Measurements from ENCODE around the gene ZNF414.
"Not testable (repeated sequence)": the region's sequence is repeated elsewhere in the genome, so short reads cannot be mapped to it uniquely, and the experiment has no call there.

ZNF414 gene

GRCh38 chr19:8517551-8518442 is 3.8 kb upstream of the ZNF414 start:
- DNase-seq, result no peak

GRCh38 chr19:8515317-8515716 is 1.4 kb upstream of the ZNF414 start:
- DNase-seq, result no peak

GRCh38 chr19:8514505-8515009 is 590 bp upstream of the ZNF414 start:
- DNase-seq, result not testable (repeated sequence)

DNA sequence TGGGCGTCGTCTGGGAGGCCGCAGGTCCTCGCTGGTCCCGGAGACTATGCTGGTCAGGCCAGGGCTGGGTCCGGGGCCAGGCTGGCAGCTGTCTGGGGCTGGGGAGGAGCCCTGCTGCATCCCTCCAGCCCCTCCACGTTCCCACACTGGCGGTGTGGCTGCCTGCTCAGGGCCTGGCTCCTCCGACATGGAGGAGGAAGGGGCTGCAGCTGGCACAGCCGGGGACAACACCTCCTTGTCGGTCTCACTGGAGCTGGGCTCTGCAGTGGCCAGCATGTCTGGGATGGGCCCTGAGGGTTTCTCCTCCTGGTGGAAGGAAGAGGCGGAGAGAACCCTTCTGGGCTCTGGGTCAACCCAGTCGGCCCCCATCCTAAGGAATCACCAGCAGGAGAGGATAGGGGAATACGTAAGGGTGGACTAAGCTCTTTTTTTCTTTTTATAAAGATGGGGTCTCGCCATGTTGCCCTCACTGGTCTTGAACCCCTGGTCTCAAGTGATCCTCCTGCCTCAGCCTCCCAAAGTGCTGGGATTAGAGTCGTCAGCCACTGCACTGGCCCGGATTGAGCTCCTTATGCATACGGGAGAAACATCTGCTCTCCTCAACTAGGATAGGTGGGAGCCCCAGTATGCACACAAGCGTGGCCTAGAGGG is 806 bp downstream of the ZNF414 start:
- no peak for DNase-seq

DNA sequence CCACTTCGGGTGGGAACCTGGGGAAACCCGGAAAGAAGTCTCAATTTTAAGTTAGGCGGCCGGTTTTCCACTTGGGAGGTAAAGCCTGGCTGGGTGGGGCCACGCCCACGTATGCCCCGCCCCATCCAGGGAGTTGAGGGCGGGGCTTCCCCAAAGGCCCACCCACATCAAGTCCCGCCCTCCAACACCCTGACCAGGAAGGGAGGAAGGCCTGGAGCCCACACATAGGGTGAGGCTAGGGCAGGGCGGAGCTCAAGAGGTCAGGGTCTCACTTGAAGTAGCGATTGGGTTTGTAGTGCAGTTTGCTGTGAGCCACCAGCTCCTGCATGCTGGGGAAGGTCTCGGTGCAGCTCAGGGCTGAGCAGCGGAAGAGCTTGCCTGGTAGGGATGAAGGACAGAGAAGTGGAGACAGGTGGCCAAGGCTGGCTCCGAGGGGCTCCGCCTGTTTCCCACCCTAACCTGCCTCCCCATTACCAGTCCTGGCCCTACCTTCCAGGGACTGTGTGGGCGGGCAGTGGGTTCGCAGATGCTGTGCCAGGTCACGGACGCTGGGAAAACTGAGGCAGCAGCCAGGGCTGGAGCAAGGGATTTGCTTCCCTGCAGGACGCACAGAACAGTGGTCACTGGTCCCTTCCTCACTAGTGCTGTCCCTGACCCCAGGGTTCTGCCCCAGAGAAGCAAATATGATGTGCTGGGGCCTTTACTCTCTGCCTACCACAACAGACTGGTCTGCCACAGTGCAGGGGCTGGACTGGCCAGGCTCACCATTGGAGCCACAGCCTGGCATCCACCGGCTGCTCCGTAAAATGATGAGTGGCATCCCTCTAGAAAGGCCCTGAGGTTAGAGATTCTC is 1.6 kb downstream of the ZNF414 start:
- DNase-seq, result no peak

DNA sequence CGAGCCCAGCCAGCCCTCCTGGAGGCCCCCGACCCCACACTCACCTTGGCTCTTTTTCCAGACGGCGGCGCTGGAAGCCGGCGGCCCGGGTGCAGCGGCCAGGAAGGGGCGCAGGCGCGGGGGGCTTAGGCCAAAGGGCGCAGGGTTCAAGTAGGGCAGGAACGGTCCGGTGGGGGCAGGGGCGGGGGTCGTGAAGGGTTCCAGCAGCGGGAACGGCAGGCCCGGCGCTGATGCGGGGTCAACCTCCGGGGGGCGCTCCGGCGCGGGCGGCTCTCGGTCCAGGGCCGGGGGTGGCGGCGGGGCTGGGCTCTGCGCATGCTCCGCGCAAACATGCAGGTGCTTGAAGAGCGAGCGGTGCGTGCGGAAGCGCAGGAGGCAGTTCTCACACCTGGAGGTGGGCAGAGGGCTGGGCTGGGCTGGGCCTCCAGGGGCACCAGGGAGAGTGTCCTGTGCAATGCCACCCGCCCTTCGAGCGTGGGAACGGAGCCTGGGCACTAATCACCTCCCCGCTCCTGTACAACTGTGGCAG is 2.3 kb downstream of the ZNF414 start:
- DNase-seq, result no peak

GRCh38 chr19:8510589-8511115 is 3.3 kb downstream of the ZNF414 start:
- no peak for DNase-seq

- DNase-seq, result no peak
These were observed 7.5 kb downstream of the ZNF414 start for GRCh38 chr19:8506402-8506957.

DNA sequence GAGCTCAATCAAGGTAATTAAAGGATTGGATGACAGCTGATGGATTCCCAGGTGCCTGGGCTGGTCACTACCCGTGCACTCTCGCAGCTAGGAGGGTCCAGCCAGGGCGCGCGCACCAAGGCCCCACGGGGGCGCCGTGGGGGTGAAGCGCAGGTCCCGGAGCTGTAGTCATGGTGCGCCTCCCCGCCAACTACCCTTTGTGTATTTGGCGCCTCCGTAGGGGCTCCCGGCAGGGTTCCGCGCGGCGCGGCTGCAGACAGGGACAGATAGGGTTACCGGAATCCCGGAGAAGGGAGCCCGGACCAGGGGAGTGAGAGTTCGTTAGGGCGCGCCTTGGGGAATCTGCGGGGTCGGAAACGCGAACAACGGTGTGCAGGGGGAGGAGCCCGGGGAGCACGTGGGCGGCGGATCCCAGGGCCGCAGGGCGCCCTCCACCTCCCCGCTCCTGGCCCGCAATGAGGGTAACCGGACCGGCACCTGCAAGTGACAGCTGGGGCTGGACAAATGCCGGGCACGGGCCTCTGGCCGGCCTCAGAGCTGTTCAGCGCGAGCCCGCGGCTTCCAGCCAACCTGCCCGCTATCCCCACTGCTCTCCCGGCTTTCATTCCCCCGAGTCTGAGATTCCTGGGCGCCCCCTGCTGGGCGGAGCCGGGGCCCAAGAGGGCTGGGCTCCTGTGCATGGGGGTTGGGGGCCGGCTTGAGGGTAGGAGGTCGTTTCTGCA is 8.1 kb downstream of the ZNF414 start:
- no peak for DNase-seq

DNA sequence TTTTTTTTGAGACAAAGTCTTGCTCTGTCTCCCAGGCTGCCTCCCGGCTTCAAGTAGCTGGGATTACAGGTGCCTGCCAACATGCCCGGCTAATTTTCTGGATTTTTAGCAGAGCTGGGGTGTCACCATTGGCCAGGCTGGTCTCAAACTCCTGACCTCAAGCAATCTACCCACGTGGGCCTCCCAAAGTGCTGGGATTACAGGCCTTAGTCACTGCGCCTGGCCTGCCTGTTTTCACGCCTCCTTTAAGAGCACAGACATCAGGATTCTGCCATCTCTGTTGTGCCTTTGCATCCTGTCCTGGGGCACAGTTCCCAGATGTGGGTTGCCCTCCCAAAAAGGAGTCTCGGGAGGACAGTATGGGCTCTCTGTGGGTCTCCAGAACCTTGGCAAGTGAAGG is 9.0 kb downstream of the ZNF414 start:
- no peak for DNase-seq

- DNase-seq, result no peak
These were observed 9.8 kb downstream of the ZNF414 start for GRCh38 chr19:8504171-8504570.

DNA sequence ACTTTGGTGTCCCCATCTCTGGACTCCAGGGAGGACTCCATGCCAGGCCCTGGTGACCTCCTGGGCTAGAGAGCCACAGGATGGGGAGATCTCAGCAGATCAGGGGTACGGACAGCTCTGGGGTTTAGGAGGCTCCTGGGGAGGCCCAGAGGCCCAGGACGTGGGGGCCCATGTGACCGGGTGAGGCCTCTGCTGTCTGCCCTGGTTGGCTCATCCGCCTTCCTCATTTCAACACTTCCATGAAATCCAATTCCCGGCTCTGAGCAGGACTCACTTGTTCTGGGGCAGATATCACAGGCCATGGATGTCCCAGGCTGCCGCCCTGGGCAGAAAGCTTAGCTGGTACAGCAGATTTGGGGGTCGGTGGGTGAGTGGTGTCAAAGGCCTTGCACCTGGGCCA is 10.5 kb downstream of the ZNF414 start:
- DNase-seq, result no peak

GRCh38 chr19:8501981-8502380 is 12.0 kb downstream of the ZNF414 start:
- DNase-seq, result no peak

DNA sequence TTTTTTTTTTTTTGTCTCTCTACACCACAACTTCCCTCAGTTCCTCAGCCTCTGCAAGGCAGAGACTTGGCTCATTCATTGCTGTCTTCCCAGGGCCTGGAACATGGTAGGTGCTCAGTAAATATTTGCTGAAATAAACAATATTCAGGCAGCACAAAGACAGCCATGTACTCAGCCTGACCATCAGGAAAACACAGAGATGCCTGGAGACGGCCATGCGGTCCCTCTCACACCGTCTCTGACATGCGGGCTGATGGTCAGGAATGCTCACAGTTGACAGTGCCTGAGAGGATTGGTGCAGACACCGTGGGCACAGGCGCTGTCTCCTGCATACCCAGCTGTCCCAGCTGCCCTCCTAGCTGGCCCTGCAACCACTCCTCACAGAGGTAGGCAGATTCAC is 12.5 kb downstream of the ZNF414 start:
- DNase-seq, result no peak

DNA sequence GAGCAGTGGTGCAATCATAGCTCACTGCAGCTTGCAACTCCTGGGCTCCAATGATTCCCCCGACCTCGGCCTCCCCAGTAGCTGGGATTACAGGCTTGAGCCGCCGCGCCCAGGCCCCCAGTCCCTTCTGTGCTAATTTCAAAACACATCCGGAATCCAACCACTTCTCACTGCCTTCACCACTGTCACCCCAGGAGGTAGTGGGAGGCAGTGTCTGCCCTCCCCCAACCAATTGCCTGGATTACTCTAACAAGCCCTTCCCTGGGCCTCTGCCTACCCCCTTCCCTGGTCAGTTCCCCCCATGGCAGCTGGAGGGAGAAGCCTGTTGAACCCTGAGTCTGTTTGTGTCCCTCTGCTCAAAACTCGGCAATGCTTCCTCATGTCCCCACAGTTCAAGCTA is 13.8 kb downstream of the ZNF414 start:
- DNase-seq, result no peak

GRCh38 chr19:8499048-8499833 is 14.7 kb downstream of the ZNF414 start:
- no peak for DNase-seq

DNA sequence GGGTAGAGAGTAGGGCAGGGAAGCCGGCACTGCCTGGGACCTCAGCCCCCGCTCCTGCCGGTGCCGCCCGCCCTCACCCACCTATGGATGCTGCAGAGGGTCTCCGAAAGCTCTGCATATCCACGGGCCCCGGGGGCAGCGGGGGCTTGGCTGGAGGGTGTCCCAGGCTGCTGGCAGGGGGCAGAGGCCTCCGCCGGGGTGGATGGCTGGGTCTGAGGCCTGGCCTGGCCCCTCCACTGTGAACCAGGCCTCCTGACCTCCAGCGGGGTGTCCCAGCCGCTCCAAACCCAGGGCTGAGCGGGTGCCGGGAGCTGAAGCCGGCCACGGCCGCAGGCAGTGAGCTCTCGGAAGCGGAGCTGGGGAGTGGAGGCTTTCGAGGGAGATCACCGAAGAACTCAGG is 15.7 kb downstream of the ZNF414 start:
- DNase-seq, result no peak

DNA sequence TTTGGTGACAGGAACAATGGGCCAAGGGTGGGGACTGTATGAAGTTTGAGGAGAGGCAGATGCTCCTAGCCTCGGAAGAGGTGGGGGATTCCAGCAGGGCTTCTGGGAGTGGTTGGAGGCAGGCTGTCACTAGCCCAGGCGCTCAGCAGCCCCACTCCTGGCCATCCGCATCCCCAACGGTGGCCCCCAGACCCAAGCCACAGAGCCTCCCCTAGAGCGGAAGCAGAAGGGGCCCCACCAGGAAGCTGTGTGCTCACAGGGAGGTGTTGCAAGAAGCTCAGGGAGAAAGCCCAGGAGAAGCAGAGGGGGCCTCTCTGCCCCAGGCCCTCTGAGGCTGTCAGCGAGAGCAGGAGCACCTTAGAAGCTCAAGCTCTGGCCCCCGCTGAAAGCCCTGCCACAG is 19.8 kb downstream of the ZNF414 start:
- DNase-seq, result no peak

GRCh38 chr19:8491574-8491973 is 22.4 kb downstream of the ZNF414 start:
- DNase-seq, result no peak

DNA sequence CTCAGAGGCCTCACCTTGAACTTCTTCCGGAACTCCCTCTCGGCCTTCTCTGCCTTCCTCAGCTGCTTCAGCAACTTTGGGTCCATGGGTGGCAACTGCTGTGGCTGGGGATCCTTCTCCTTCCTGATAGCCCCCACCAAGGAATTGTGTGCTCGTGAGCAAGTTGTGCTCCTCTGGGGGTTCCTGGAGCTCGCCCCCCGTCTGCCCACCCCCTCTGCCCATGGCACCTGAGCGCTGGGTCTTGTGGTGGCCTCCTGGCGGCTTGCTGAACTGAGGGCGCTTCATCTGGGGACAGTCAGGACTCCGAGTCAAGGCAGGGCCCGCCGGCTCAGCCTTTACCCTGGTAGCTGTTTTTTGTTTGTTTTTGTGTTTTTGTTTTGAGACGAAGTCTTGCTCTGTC is 23.1 kb downstream of the ZNF414 start:
- DNase-seq, result no peak

- DNase-seq, result no peak
These were observed 23.6 kb downstream of the ZNF414 start for GRCh38 chr19:8490395-8490760.
